Osteocyte (in vitro differentiated cells): Measurements from ENCODE around the gene GRK1. TPM values are rescaled to one million over a fixed set of nuclear protein-coding genes. Genes with fewer than 3 reads are reported as not detected.
A peak's percentile ranks its signal among the peaks of the same experiment; 100 is the strongest.
"Not testable (repeated sequence)": the region's sequence is repeated elsewhere in the genome, so short reads cannot be mapped to it uniquely, and the experiment has no call there.

Experiments
- DNase-seq: peaks from one replicate; pipeline ENCODE4 v3.0.0; 2021; ENCODE audit warnings: mixed read lengths; ENCODE audit not compliant: unreplicated experiment; ENCODE audit errors: extremely low spot score
- H3K27ac Mint-ChIP-seq: one replicate; pipeline ENCODE4 v1.8.0; 2021; ENCODE audit warnings: mild to moderate bottlenecking, mixed read lengths; ENCODE audit not compliant: unreplicated experiment
- H3K27me3 Mint-ChIP-seq: one replicate; pipeline ENCODE4 v1.8.0; 2021; ENCODE audit warnings: mixed read lengths; ENCODE audit not compliant: unreplicated experiment
- H3K36me3 Mint-ChIP-seq: one replicate; pipeline ENCODE4 v1.8.0; 2021; ENCODE audit warnings: mixed read lengths; ENCODE audit not compliant: unreplicated experiment
- H3K4me1 Mint-ChIP-seq: one replicate; pipeline ENCODE4 v1.8.0; 2021; ENCODE audit warnings: mixed read lengths; ENCODE audit not compliant: unreplicated experiment
- H3K4me3 Mint-ChIP-seq: one replicate; pipeline ENCODE4 v1.8.0; 2021; ENCODE audit warnings: mild to moderate bottlenecking, moderate library complexity, mixed read lengths; ENCODE audit not compliant: unreplicated experiment
- H3K9me3 Mint-ChIP-seq: one replicate; pipeline ENCODE4 v1.8.0; 2021; ENCODE audit warnings: mixed read lengths; ENCODE audit not compliant: unreplicated experiment
- total RNA-seq: library from RNA; stranded (reverse); gene quantifications from 2 replicates; pipeline ENCODE4 v1.2.1, GENCODE V29; 2021
- TF ChIP-seq, protein P1 (sequence below): fragments of 200-600 bp; sonication (generic); IDR thresholded peaks from 2 replicates; pipeline ENCODE4 v1.5.0; 2021; ENCODE audit warnings: antibody characterized with exemption, mild to moderate bottlenecking, moderate library complexity

GRK1 gene
- total RNA-seq, 1 donor from 2014 or later, result not detected

DNA sequence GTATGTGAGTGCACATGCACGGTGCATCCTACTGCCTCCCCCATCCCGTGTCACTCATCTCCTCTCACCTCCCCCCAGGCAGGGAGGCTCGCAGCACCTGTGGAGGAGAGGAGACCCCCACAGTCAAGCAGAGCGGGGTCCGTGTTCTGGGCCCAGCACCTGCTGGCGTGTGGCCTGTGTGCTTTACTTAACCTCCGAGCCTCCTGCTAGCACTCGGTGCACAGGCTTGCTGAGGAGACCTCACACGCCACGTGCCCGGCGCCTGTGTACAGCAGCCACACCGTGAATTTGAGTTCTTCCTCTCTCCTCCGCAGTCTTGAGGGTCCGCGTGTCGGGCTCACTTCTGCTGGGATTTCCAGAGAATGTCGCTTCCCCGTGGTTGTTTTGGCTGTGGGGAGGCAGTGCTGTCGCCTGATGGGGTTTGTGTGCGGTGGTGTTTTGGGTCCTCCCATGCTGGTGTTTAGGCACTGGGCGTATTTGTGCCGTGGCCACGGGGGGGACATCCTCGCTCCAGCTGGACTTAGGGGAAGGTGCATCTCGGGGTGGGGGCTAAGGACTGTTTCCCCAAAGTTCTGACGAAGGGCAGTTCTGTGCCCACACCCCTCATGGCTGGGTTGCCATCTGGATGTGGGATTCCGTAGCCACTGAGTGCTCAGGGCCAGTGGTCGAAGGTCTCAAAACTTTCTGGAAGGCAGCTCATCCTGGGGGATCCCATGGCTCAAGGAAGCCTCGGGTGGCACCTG, 57.2 kb downstream of the GRK1 start:
- no peak overlapping the region for H3K27ac Mint-ChIP-seq
- no peak for DNase-seq
- peak overlapping the region; percentile 72 for H3K4me3 Mint-ChIP-seq

DNA sequence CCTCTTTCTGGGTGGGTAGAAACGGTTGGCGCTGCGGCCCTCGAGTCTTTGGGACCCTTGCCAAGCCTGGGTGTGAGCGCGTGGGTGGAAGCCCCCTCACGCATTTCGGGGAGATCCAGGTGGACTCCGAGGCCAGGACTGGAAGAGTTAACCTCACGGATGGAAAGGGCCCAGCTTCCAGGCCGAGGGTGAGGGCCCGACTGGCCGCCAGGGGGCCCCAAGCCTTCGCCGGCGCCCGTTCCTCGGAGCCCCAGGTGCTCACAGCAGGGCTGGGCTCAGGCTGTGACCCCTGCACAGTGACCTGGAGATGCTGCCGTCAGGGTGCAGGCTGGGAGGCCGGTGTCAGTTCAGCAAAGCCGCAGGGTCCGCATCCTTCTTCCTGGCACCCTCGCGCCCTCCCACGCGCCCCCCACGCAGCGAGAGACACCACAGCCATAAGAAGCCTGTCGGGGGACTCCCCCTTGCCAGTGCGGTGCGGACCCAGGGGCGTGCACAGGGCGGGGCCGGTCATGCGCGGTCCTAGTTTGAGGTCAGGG, 57.8 kb downstream of the GRK1 start:
- TF ChIP-seq, protein P1, sequence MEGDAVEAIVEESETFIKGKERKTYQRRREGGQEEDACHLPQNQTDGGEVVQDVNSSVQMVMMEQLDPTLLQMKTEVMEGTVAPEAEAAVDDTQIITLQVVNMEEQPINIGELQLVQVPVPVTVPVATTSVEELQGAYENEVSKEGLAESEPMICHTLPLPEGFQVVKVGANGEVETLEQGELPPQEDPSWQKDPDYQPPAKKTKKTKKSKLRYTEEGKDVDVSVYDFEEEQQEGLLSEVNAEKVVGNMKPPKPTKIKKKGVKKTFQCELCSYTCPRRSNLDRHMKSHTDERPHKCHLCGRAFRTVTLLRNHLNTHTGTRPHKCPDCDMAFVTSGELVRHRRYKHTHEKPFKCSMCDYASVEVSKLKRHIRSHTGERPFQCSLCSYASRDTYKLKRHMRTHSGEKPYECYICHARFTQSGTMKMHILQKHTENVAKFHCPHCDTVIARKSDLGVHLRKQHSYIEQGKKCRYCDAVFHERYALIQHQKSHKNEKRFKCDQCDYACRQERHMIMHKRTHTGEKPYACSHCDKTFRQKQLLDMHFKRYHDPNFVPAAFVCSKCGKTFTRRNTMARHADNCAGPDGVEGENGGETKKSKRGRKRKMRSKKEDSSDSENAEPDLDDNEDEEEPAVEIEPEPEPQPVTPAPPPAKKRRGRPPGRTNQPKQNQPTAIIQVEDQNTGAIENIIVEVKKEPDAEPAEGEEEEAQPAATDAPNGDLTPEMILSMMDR, result peak; percentile 90
- no peaks in the 10 kb centered on the region for H3K27me3 Mint-ChIP-seq
- no peaks in the 10 kb centered on the region for H3K36me3 Mint-ChIP-seq
- no peaks in the 10 kb centered on the region for H3K9me3 Mint-ChIP-seq
- peaks cover 3% of the 10 kb centered on the region for H3K4me1 Mint-ChIP-seq
- peak overlapping the region; percentile 72 for H3K4me3 Mint-ChIP-seq
- H3K27ac Mint-ChIP-seq, result peak overlapping the region; percentile 59
- DNase-seq, result peak; percentile 93

More for the DNA sequence above, 57.2 kb downstream of the GRK1 start:
- H3K36me3 Mint-ChIP-seq, result no peaks in the 10 kb centered on the region
- no peaks in the 10 kb centered on the region for H3K9me3 Mint-ChIP-seq
- peaks cover 3% of the 10 kb centered on the region for H3K4me1 Mint-ChIP-seq
- TF ChIP-seq, protein P1, result no peak
- H3K27me3 Mint-ChIP-seq, result no peaks in the 10 kb centered on the region

DNA sequence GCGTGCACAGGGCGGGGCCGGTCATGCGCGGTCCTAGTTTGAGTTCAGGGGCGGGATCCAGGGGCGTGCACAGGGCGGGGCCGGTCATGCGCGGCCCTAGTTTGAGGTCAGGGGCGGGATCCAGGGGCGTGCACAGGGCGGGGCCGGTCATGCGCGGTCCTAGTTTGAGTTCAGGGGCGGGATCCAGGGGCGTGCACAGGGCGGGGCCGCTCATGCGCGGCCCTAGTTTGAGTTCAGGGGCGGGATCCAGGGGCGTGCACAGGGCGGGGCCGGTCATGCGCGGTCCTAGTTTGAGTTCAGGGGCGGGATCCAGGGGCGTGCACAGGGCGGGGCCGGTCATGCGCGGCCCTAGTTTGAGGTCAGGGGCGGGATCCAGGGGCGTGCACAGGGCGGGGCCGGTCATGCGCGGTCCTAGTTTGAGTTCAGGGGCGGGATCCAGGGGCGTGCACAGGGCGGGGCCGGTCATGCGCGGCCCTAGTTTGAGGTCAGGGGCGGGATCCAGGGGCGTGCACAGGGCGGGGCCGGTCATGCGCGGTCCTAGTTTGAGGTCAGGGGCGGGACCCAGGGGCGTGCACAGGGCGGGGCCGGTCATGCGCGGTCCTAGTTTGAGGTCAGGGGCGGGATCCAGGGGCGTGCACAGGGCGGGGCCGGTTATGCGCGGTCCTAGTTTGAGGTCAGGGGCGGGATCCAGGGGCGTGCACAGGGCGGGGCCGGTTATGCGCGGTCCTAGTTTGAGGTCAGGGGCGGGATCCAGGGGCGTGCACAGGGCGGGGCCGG, 58.5 kb downstream of the GRK1 start:
- H3K36me3 Mint-ChIP-seq, H3K27ac Mint-ChIP-seq, H3K9me3 Mint-ChIP-seq, H3K4me3 Mint-ChIP-seq, H3K27me3 Mint-ChIP-seq, H3K4me1 Mint-ChIP-seq, DNase-seq: not testable (repeated sequence)

- H3K4me1 Mint-ChIP-seq, DNase-seq, H3K9me3 Mint-ChIP-seq, H3K36me3 Mint-ChIP-seq, H3K27me3 Mint-ChIP-seq: not testable (repeated sequence)
- peak overlapping the region; percentile 62 for H3K4me3 Mint-ChIP-seq
- peak overlapping the region; percentile 18 for H3K27ac Mint-ChIP-seq
Observed at GRCh38 chr13:113726106-113726821, 59.2 kb downstream of the GRK1 start.

DNA sequence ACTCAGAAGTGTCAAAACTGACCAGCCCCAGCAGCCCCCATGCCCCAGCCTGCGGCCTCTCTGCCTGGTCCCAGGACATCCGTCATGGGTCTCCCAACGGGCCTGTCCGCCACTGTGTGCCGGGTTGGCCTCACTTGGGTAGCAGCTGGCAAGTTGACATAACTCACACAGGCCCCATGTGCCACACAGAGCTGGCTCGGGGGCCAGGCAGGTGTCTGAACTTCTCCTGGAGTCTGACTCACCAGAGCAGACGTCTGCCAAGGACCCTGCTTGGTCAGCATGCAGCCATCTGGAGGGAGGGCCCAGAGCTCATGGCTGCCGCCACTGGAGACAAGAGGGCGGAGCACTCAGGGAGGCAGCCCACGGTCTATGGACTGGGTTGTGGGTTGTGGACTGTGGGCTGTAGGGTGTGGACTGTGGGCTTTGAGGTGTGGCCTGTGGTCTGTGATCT, 60.0 kb downstream of the GRK1 start:
- Mint-ChIP-seq H3K4me3 (no peak overlapping the region), H3K27ac (no peak overlapping the region), H3K27me3 (no peaks in the 10 kb centered on the region), H3K9me3 (no peaks in the 10 kb centered on the region), H3K4me1 (peaks cover 3% of the 10 kb centered on the region), H3K36me3 (no peaks in the 10 kb centered on the region)
- no peak for DNase-seq
- TF ChIP-seq, protein P1, result no peak
